Common myeloid progenitor, CD34-positive (primary cell): ENCODE data around the gene CTNNBL1.

Experiments
- CTCF ChIA-PET: fragments of 350-600 bp; sonication (Branson Sonifier 250); formaldehyde crosslinking; loops from one replicate; lab custom pipeline; 2021; ENCODE audit warnings: antibody characterized with exemption; lab: Charles Lee
- POLR2A ChIA-PET: fragments of 350-600 bp; sonication (Branson Sonifier 250); formaldehyde crosslinking; loops from one replicate; lab custom pipeline; 2021; ENCODE audit warnings: antibody characterized with exemption; lab: Charles Lee
- DNase-seq, 3 donors: peaks; one replicate each; pipeline versions ENCODE4 v3.0.0 to v3.0.0-alpha.2; 2013
- H3K27ac ChIP-seq, 2 experiments: 1 replicate in 1 of 2; 2 replicates in 1 of 2; pipeline ENCODE4 v1.7.0; 2013; ENCODE audit warnings: inconsistent platforms in 2 of 2, low read length in 2 of 2, mild to moderate bottlenecking in 2 of 2, low read depth in 1 of 2, moderate library complexity in 1 of 2; ENCODE audit not compliant: severe bottlenecking in 2 of 2, insufficient read depth in 1 of 2, poor library complexity in 1 of 2
- H3K27me3 ChIP-seq, 5 experiments: replicated peaks in 2 of 5; 1 replicate in 3 of 5; 2 replicates in 2 of 5; pipeline versions ENCODE4 v1.6.1 to v1.7.0; 2013; ENCODE audit warnings: low read length in 4 of 5, mild to moderate bottlenecking in 2 of 5, moderate library complexity in 2 of 5, inconsistent platforms in 1 of 5; ENCODE audit not compliant: insufficient read depth in 5 of 5, control insufficient read depth in 4 of 5
- H3K36me3 ChIP-seq, 4 experiments: 1 replicate in 2 of 4; 2 replicates in 2 of 4; pipeline versions ENCODE4 v1.6.1 to v1.7.0; 2013; ENCODE audit warnings: low read length in 3 of 4, control low read depth in 1 of 4, mild to moderate bottlenecking in 1 of 4; ENCODE audit not compliant: control insufficient read depth in 4 of 4, insufficient read depth in 4 of 4
- H3K4me1 ChIP-seq, 4 experiments: 1 replicate in 3 of 4; 2 replicates in 1 of 4; pipeline versions ENCODE4 v1.6.1 to v1.7.1; 2013; ENCODE audit warnings: low read length in 3 of 4, mild to moderate bottlenecking in 3 of 4, control low read depth in 1 of 4, inconsistent platforms in 1 of 4, moderate library complexity in 1 of 4; ENCODE audit not compliant: control insufficient read depth in 4 of 4, insufficient read depth in 4 of 4; ENCODE audit errors: control extremely low read depth in 1 of 4
- H3K4me3 ChIP-seq, 7 experiments: 1 replicate in 4 of 7; 2 replicates in 3 of 7; pipeline versions ENCODE4 v1.5.1 to v1.7.0; 2013; ENCODE audit warnings: mild to moderate bottlenecking in 7 of 7, low read length in 6 of 7, moderate library complexity in 6 of 7, inconsistent platforms in 2 of 7, low read depth in 2 of 7, control low read depth in 1 of 7; ENCODE audit not compliant: insufficient read depth in 4 of 7, control insufficient read depth in 1 of 7; ENCODE audit errors: extremely low read depth in 1 of 7
- H3K9me3 ChIP-seq, 5 experiments: 1 replicate in 4 of 5; 2 replicates in 1 of 5; pipeline versions ENCODE4 v1.6.1 to v1.7.1; 2013; ENCODE audit warnings: low read length in 4 of 5, mild to moderate bottlenecking in 2 of 5, inconsistent platforms in 1 of 5, low read depth in 1 of 5, moderate library complexity in 1 of 5; ENCODE audit not compliant: control insufficient read depth in 4 of 5, insufficient read depth in 2 of 5; ENCODE audit errors: control extremely low read depth in 1 of 5
- WGBS: methylation state at CpG from one replicate; pipeline ENCODE4 v1.1.5; 2013; ENCODE audit not compliant: insufficient coverage; 5-methylcytosine and 5-hydroxymethylcytosine counted together

CTNNBL1 gene

DNA sequence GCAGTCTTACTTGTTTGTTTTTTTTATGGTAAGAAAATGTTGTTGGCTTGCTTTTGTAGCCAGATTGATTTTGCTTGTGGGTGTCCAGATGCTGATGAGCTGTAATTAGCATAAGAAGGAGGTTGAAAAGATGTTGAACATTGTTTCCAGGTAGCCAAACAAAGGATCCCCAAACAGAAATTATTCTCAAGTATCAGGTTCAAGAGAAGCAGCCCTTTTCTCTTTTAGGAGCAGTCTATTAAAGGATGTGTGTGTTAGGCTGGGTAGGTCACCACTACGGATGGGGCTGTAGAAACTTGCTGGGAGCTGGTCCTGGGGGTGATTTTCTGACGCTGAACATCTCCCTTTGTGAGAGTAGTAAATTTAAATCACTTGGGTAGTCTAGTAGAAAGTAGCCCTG is 122.2 kb downstream of the CTNNBL1 start:
- peaks cover 0 to 9% (median 2%) of the 10 kb centered on the region in 4 experiments for H3K36me3 ChIP-seq
- no peaks in the 10 kb centered on the region for H3K9me3 ChIP-seq
- H3K4me3 ChIP-seq = no peak overlapping the region
- CTCF ChIA-PET = interaction anchor here (1.6 kb wide), 1 partner anchor 34 kb away, joined by 4 read pairs; no protein-coding TSS in a partner anchor
- no peak for DNase-seq
- H3K27ac ChIP-seq = no peak overlapping the region
- WGBS = 100% methylated on average over 1 of the region's 2 CpGs
- H3K27me3 ChIP-seq = no peaks in the 10 kb centered on the region
- POLR2A ChIA-PET = no interaction called here
- peaks cover 0 to 7% (median 2%) of the 10 kb centered on the region in 4 experiments for H3K4me1 ChIP-seq

DNA sequence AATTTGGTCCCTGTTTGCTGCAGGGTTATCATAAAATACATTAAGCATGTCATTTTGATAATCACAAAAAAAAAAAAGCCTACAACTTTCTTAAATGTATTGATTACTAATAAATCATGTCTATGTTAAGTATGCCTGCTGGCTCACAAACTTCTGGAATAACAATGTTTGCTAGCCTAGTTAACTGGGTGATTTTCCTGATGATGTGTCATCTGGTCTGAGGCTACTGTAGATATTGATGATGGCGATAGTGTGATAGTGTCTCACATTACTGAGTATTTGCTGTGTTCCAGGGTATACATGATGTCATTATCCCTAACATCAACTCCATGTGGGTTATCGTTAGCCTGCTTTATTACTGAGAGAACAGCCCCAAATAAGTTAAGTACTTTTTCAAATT is 122.9 kb downstream of the CTNNBL1 start:
- H3K4me1 ChIP-seq = peaks cover 0 to 6% (median 1%) of the 10 kb centered on the region in 4 experiments
- ChIA-PET POLR2A (no interaction called here), CTCF (no interaction called here)
- no peak overlapping the region for H3K4me3 ChIP-seq
- H3K36me3 ChIP-seq = peaks cover 0 to 6% (median 1%) of the 10 kb centered on the region in 4 experiments
- H3K27me3 ChIP-seq = no peaks in the 10 kb centered on the region
- H3K27ac ChIP-seq = no peak overlapping the region
- no peaks in the 10 kb centered on the region for H3K9me3 ChIP-seq
- DNase-seq = no peak
- WGBS = 100% methylated on average over 1 of the region's 2 CpGs

DNA sequence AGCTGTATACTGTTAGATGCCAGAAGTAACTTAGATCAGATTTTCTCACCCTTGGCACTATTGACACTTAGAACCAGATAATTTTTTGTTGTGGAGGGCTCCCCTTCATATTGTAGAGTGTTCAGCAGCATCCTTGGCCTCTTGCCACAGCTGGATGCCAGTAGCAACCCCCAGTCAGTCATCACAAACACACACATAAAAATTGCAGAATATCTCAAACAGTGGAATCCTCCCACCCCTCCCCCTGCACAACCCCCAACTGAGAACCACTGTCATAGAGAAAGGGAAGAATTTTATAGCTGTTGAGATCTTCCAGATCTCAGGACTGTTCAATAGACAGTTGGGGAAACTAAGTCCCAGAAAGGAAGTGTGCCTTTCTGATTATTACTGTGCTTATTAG is 127.9 kb downstream of the CTNNBL1 start:
- ChIA-PET POLR2A (no interaction called here), CTCF (no interaction called here)
- no peaks in the 10 kb centered on the region for H3K4me1 ChIP-seq
- DNase-seq = no peak
- H3K27ac ChIP-seq = no peak overlapping the region
- no peak overlapping the region for H3K4me3 ChIP-seq
- H3K9me3 ChIP-seq = no peaks in the 10 kb centered on the region
- H3K27me3 ChIP-seq = no peaks in the 10 kb centered on the region
- H3K36me3 ChIP-seq = peaks cover 0 to 14% (median 5%) of the 10 kb centered on the region in 4 experiments

DNA sequence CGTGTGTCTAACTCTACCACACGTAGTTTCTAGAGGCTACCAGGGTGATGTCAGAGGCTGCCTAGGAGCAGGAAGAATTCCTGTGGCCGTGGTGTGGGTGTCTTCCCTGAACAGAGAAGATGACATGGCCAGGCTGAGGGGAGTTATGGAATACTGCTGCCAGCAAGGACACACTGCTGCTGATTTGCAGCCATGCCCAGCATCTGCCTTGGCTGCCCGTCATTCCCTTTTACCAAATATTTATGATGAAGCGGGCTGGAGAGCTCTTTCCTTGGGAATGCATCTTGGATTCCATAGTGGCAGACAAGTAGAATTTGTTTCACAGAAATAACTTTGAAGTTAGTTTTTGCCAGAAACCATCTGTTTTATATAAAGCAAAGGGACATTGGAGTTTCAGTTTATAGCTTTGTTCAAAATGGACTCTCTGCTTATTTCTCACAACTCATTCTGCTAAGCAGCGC is 128.3 kb downstream of the CTNNBL1 start:
- DNase-seq = no peak
- Histone ChIP-seq H3K27ac (no peak overlapping the region), H3K9me3 (no peaks in the 10 kb centered on the region), H3K36me3 (peaks cover 0 to 14% (median 5%) of the 10 kb centered on the region in 4 experiments), H3K4me3 (no peak overlapping the region), H3K4me1 (no peaks in the 10 kb centered on the region), H3K27me3 (no peaks in the 10 kb centered on the region)
- POLR2A ChIA-PET = no interaction called here
- WGBS = 100% methylated on average over 2 of the region's 6 CpGs
- CTCF ChIA-PET = no interaction called here

DNA sequence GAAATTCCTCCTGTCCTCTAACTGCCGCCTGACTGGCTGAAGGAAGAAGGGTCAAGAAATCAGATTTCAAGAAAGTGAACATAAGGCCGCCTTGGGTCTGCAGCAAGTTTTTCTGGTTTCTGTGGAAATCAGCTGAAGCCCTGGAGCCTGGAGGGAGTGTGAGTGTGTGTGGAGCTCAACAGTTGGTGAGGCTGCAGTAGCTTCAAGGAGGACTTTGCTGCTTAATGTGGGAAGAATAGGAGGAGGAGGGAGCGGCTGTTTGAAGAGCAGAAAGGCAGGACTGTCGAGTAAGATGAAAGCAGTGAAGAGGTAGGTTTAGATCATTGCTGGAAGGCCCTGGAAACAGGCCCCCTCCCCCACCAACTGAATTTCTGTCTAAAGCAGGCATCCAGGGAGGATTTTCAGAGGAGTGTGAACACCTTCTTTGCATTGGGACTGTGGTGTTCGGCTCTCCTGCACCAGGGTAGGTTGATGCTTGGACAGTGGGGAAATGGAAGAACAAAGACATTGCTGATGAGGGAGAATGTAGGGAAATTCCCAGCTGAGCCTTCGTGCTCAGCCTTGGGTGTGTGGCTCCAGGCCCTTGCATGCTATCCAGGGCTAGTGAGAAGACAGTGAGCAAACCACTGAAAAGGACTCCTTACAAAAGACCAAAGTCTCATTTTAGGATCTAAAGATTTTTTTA is 129.6 kb downstream of the CTNNBL1 start:
- Histone ChIP-seq H3K4me3 (no peak overlapping the region), H3K27me3 (no peaks in the 10 kb centered on the region), H3K27ac (no peak overlapping the region), H3K9me3 (no peaks in the 10 kb centered on the region), H3K4me1 (no peaks in the 10 kb centered on the region), H3K36me3 (peaks cover 0 to 14% (median 5%) of the 10 kb centered on the region in 4 experiments)
- DNase-seq = no peak
- WGBS = 97% methylated on average over 6 of the region's 6 CpGs
- POLR2A ChIA-PET = interaction anchor here (0.5 kb wide), 1 partner anchor 23 kb away, joined by 4 read pairs; no protein-coding TSS in a partner anchor
- CTCF ChIA-PET = no interaction called here

DNA sequence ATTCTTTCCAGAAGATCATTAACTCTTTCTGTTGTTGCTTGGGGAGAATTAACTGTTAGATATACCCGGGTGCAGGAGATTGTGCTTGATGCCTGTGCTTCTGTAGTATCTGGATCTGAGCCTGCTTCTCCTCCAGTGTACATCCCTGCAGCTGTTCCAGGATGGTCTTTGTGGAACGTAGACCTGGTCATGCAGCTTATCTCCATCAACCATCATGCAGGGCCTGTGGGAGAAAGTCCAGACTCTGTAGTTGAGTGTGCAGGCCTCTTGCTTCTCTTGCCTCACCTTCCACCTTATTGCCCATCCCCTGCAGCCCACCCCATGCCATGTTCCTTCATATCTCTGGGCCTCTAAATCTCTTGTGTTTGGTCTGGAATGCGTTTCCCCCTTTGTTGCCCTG is 133.8 kb downstream of the CTNNBL1 start:
- CTCF ChIA-PET = interaction anchor here (1.1 kb wide), 1 partner anchor 9 kb away, joined by 3 read pairs; no protein-coding TSS in a partner anchor
- no peak for DNase-seq
- no peaks in the 10 kb centered on the region for H3K27me3 ChIP-seq
- WGBS = 92% methylated on average over 2 of the region's 3 CpGs
- H3K4me3 ChIP-seq = no peak overlapping the region
- H3K4me1 ChIP-seq = no peaks in the 10 kb centered on the region
- no peaks in the 10 kb centered on the region for H3K9me3 ChIP-seq
- peaks cover 0 to 11% (median 3%) of the 10 kb centered on the region in 4 experiments for H3K36me3 ChIP-seq
- H3K27ac ChIP-seq = no peak overlapping the region
- POLR2A ChIA-PET = no interaction called here

DNA sequence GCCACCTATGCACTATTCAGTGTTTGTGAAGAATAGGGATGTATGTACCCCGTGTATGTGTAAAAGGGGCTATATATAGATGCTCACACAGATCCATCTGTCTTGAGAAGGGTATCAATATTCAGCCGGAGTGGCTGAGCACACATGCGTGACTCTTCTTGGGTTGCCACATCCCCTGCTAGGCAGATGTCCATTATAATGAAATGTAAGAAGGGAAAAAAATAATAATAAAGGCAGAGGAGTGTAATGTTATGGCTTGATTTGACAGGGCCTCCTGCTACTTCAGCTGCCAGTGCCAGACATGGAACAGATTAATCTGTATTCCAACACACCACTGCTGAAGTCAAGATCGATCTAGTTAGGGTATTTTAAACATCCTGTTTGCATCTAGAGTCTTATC is 134.9 kb downstream of the CTNNBL1 start:
- Histone ChIP-seq H3K36me3 (peaks cover 0 to 11% (median 1%) of the 10 kb centered on the region in 4 experiments), H3K4me3 (no peak overlapping the region), H3K9me3 (no peaks in the 10 kb centered on the region), H3K4me1 (no peaks in the 10 kb centered on the region), H3K27me3 (no peaks in the 10 kb centered on the region), H3K27ac (no peak overlapping the region)
- POLR2A ChIA-PET = no interaction called here
- 94% methylated on average over 3 of the region's 4 CpGs for WGBS
- no peak for DNase-seq
- CTCF ChIA-PET = no interaction called here
